GM12864 (cell line): ENCODE results near the gene PTGIS.

ENCODE experiments used
- DNase-seq: peaks from one replicate; pipeline ENCODE4 v3.0.0-alpha.2; 2011; ENCODE audit warnings: low read depth
- H3K4me3 ChIP-seq: 2 replicates; pipeline ENCODE4 v1.5.1; 2011; ENCODE audit warnings: mild to moderate bottlenecking, low read depth, low read length, control low read depth
- CTCF ChIP-seq: IDR thresholded peaks from 2 replicates; pipeline ENCODE4 v1.5.1; 2011; ENCODE audit warnings: low read depth, mild to moderate bottlenecking, moderate library complexity, low read length, control low read depth, inconsistent platforms; ENCODE audit errors: missing control alignments

Gene PTGIS

GRCh38 chr20:49580813-49581174, 12.9 kb upstream of the PTGIS start:
- no peak for TF ChIP-seq CTCF
- no peak for DNase-seq
- no peak overlapping the region for H3K4me3 ChIP-seq

- H3K4me3 ChIP-seq = no peak overlapping the region
- DNase-seq = no peak
- TF ChIP-seq CTCF = no peak
Observed at GRCh38 chr20:49579874-49580812, 12.2 kb upstream of the PTGIS start.

GRCh38 chr20:49579195-49579594, 11.3 kb upstream of the PTGIS start:
- H3K4me3 ChIP-seq = no peak overlapping the region

GRCh38 chr20:49578436-49578835, 10.5 kb upstream of the PTGIS start:
- no peak for TF ChIP-seq CTCF
- no peak overlapping the region for H3K4me3 ChIP-seq
- no peak for DNase-seq

More at GRCh38 chr20:49579195-49579594, 11.3 kb upstream of the PTGIS start:
- DNase-seq = no peak
- no peak for TF ChIP-seq CTCF

- H3K4me3 ChIP-seq = no peak overlapping the region
- no peak for DNase-seq
- no peak for TF ChIP-seq CTCF
Observed at GRCh38 chr20:49575551-49576060, 7.7 kb upstream of the PTGIS start.

- no peak for TF ChIP-seq CTCF
- no peak for DNase-seq
- H3K4me3 ChIP-seq = no peak overlapping the region
Observed at GRCh38 chr20:49573900-49574416, 6.0 kb upstream of the PTGIS start.
